SK-N-MC (cell line): ENCODE measurements around the gene ZNHIT1.
A peak's percentile ranks its signal among the peaks of the same experiment; 100 is the strongest.

Experiments used
- DNase-seq: peaks from one replicate; pipeline ENCODE4 v3.0.0-alpha.2; 2011; ENCODE audit warnings: low read depth, low spot score
- H3K27ac ChIP-seq: fragments of 200-600 bp; sonication (generic); 2 replicates; pipeline ENCODE4 v1.5.1; 2016; ENCODE audit warnings: mixed run types
- H3K36me3 ChIP-seq: fragments of 200-600 bp; sonication (generic); 2 replicates; pipeline ENCODE4 v1.6.1; 2017; ENCODE audit warnings: antibody characterized with exemption, low read length, mixed read lengths; ENCODE audit not compliant: insufficient read depth
- H3K4me3 ChIP-seq: fragments of 200-600 bp; sonication (generic); 2 replicates; pipeline ENCODE4 v1.5.1; 2016
- H3K9ac ChIP-seq: fragments of 200-600 bp; sonication (generic); 2 replicates; pipeline ENCODE4 v1.8.0; 2017; ENCODE audit warnings: mixed run types, mixed read lengths; ENCODE audit not compliant: insufficient read length
- H3K9me3 ChIP-seq: fragments of 200-600 bp; sonication (generic); 2 replicates; pipeline ENCODE4 v1.6.1; 2017; ENCODE audit warnings: low read depth, mild to moderate bottlenecking, antibody characterized with exemption, low read length, moderate library complexity, mixed read lengths
- EZH2 ChIP-seq: fragments of 200-600 bp; sonication (generic); IDR thresholded peaks from one replicate; pipeline ENCODE4 v1.6.1; 2017; ENCODE audit warnings: antibody characterized with exemption
- FOXP2 ChIP-seq: optimal IDR thresholded peaks from 2 replicates; pipeline ENCODE3; 2011; ENCODE audit warnings: mild to moderate bottlenecking, moderate library complexity; ENCODE audit not compliant: insufficient read depth; ENCODE audit errors: extremely low read length, control extremely low read depth
- POLR2AphosphoS5 ChIP-seq: IDR thresholded peaks from 2 replicates; pipeline ENCODE4 v1.6.1; 2012; ENCODE audit warnings: mild to moderate bottlenecking, low read depth, low read length, borderline replicate concordance

Gene ZNHIT1

GRCh38 chr7:101217388-101218235, at the start of gene ZNHIT1, which contains the start of gene PLOD3:
Gene ZNHIT1, plus strand, starts transcription at chr7:101218165. Its CDS starts 31 bp downstream, at chr7:101218196.
Gene PLOD3, minus strand, starts transcription at chr7:101217581. Its CDS starts 307 bp downstream, at chr7:101217274.
- Histone ChIP-seq H3K9me3 (no peaks in the 10 kb centered on the region), H3K36me3 (no peaks in the 10 kb centered on the region; the same call in 1 of the 2 replicates), H3K4me3 (peak within 1 kb of the TSS; percentile 99), H3K9ac (peak within 1 kb of the TSS; percentile 86), H3K27ac (peak within 1 kb of the TSS; percentile 73)
- DNase-seq = peak; percentile 97
- TF ChIP-seq EZH2 (no peak), POLR2AphosphoS5 (peak; percentile 54), FOXP2 (no peak)

GRCh38 chr7:101168412-101169049, 49.4 kb upstream of the ZNHIT1 start:
- Histone ChIP-seq H3K9ac (no peak overlapping the region), H3K9me3 (no peaks in the 10 kb centered on the region), H3K36me3 (no peaks in the 10 kb centered on the region), H3K4me3 (no peak overlapping the region), H3K27ac (no peak overlapping the region)
- DNase-seq = no peak
- TF ChIP-seq POLR2AphosphoS5 = no peak
- TF ChIP-seq EZH2 = no peak
- TF ChIP-seq FOXP2 = no peak

- TF ChIP-seq POLR2AphosphoS5 (no peak), FOXP2 (no peak), EZH2 (no peak)
- no peak overlapping the region for H3K9ac ChIP-seq
- DNase-seq = no peak
- H3K9me3 ChIP-seq = no peaks in the 10 kb centered on the region
- H3K27ac ChIP-seq = no peak overlapping the region
- H3K4me3 ChIP-seq = peak overlapping the region; percentile 40; the same call in 1 of the 2 replicates
- no peaks in the 10 kb centered on the region for H3K36me3 ChIP-seq
These were observed 48.7 kb upstream of the ZNHIT1 start for GRCh38 chr7:101169110-101169837.

GRCh38 chr7:101169838-101170551, 48.0 kb upstream of the ZNHIT1 start:
- no peak overlapping the region for H3K27ac ChIP-seq
- H3K4me3 ChIP-seq = peak overlapping the region; percentile 40; the same call in 1 of the 2 replicates
- no peak overlapping the region for H3K9ac ChIP-seq
- DNase-seq = no peak
- TF ChIP-seq EZH2 = peak; percentile 12
- no peak for TF ChIP-seq FOXP2
- no peak for TF ChIP-seq POLR2AphosphoS5
- no peaks in the 10 kb centered on the region for H3K36me3 ChIP-seq
- no peaks in the 10 kb centered on the region for H3K9me3 ChIP-seq

- H3K4me3 ChIP-seq = no peak overlapping the region
- no peak overlapping the region for H3K9ac ChIP-seq
- DNase-seq = no peak
- H3K27ac ChIP-seq = no peak overlapping the region
- TF ChIP-seq FOXP2 (no peak), EZH2 (no peak)
- H3K36me3 ChIP-seq = no peaks in the 10 kb centered on the region
- no peaks in the 10 kb centered on the region for H3K9me3 ChIP-seq
These were observed 47.1 kb upstream of the ZNHIT1 start for GRCh38 chr7:101170617-101171441.

- no peak for DNase-seq
- no peak overlapping the region for H3K4me3 ChIP-seq
- no peak for TF ChIP-seq FOXP2
- H3K9me3 ChIP-seq = no peaks in the 10 kb centered on the region
- no peak overlapping the region for H3K27ac ChIP-seq
- H3K36me3 ChIP-seq = no peaks in the 10 kb centered on the region
- H3K9ac ChIP-seq = no peak overlapping the region
These were observed 46.5 kb upstream of the ZNHIT1 start for GRCh38 chr7:101171442-101171837.

- no peak for DNase-seq
- Histone ChIP-seq H3K27ac (no peak overlapping the region), H3K9ac (no peak overlapping the region), H3K36me3 (no peaks in the 10 kb centered on the region), H3K4me3 (no peak overlapping the region), H3K9me3 (no peaks in the 10 kb centered on the region)
- TF ChIP-seq EZH2 = no peak
- TF ChIP-seq FOXP2 = no peak
- TF ChIP-seq POLR2AphosphoS5 = no peak
These were observed 45.7 kb upstream of the ZNHIT1 start for GRCh38 chr7:101172005-101172853.
